Ammon's horn (tissue), 1 donor: ENCODE results near the gene PARD6B.
"Not testable (repeated sequence)": the region's sequence is repeated elsewhere in the genome, so short reads cannot be mapped to it uniquely, and the experiment has no call there.

Source experiments
- DNase-seq: peaks from one replicate; pipeline ENCODE4 v3.0.0-alpha.2; 2016; ENCODE audit warnings: low spot score

PARD6B gene

DNA sequence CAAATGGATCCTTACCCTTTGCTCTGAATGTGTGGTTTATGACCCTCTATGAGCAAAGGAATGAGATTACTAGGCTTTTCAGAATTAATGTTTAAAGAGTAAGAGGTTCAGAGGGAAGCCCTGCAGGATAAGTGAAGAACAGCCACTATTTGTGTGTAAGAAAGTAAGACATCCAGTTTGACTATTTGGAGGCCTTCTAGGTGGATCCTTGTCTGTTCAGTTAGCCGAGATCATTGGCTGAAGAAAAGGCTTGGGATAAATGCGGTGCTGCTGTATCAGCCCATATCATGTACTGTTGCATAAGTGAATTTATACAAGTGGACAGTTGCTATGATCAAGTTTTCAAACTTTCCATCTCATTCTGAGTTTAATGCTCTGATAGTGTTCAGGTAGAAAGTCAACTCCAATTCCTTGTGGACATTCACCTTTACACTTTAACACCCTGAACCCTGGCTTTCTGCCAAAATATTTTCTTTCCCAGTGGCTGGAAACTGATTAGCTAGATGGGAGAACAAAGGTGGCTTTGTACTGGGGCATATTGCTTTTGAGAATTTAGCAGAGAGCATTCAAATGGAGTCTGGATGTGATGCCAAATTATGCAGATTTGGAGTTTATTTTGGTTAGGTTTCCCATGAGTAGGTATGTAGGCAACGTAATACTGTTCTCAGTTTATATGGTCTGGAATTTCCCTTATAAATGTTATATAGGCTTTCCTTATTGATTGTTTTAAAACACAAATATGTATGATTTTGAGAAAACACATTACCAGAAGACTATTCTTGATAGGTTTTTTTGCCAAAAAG is 15.0 kb downstream of the PARD6B start:
- no peak for DNase-seq

- DNase-seq: no peak
These were observed 15.9 kb downstream of the PARD6B start for GRCh38 chr20:50747275-50747674.

- DNase-seq: no peak
These were observed 18.8 kb downstream of the PARD6B start for GRCh38 chr20:50750145-50750671.

GRCh38 chr20:50753152-50753551 is 21.8 kb downstream of the PARD6B start:
- no peak for DNase-seq

GRCh38 chr20:50754420-50754819 is 23.0 kb downstream of the PARD6B start:
- no peak for DNase-seq

- no peak for DNase-seq
These were observed 25.1 kb downstream of the PARD6B start for GRCh38 chr20:50756447-50756846.

- no peak for DNase-seq
These were observed 27.1 kb downstream of the PARD6B start for GRCh38 chr20:50758469-50758868.

GRCh38 chr20:50758992-50759391 is 27.6 kb downstream of the PARD6B start:
- DNase-seq: no peak

GRCh38 chr20:50759678-50760077 is 28.3 kb downstream of the PARD6B start:
- no peak for DNase-seq

DNA sequence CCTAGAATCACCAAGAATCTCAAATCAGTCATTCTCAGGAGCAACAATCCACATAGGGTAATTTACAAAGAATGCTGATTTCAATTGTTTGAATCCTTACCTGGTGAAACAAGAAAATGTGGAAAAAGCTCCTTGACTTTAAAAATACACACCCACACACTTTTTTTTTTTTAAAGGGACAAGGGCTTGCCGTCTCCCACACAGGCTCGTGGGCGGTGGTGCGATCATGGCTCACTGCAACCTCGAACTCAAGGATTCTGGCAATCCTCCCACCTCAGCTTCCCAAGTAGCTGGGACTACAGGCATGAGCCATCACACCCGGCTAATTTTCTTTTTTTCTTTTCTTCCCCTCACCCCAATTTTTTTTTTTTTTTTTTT is 30.7 kb downstream of the PARD6B start:
- DNase-seq: no peak

DNA sequence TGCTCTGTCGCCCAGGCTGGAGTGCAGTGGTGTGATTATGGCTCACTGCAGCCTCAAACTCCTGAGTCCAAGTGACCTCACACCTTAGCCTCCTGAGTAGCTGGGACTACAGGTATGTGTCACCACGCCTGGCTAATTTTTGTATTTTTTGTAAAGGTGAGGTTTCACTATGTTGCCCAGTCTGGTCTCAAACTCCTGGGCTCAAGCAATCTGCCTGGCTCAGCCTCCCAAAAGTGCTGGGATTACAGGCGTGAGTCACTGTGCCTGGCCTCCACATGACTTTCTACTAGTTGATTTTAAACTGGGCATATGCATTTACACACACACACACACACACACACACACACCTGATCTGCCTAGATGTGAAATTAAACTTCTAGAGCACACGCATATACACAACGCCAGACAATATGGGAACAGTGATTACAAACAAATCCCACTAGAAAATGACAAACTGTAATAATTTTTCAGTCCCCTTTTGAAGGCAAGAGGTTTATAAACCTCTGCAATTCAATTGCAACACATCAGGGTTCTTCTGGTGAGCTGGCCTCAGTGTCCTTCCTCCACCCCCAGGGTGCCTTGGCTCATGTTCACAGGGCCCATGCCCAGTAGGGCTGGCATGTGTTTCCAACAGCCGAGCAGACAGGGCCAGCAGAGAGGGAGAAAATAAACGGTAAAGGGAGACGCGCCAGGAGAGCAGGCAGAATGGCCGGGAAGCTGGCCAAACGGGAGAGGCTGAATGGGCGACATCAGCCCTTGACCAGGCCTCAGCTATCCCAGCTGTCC is 31.2 kb downstream of the PARD6B start:
- peak; percentile 83 for DNase-seq

- DNase-seq: not testable (repeated sequence)
These were observed 32.4 kb downstream of the PARD6B start for GRCh38 chr20:50763550-50764458.

DNA sequence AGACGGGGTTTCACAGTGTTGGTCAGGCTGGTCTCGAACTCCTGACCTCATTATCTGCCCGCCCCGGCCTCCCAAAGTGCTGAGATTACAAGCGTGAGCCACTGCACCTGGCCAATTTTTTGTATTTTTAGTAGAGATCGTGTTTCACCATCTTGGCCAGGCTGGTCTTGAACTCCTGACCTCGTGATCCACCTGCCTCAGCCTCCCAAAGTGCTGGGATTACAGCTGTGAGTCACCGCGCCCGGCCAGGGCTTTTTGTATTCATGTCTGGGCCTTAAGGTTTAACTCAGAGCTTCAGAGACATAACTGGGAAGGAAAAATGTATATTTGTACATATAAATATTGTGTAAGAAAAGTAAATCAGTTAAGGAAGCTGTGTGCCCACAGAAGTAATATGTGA is 33.9 kb downstream of the PARD6B start:
- not testable (repeated sequence) for DNase-seq

DNA sequence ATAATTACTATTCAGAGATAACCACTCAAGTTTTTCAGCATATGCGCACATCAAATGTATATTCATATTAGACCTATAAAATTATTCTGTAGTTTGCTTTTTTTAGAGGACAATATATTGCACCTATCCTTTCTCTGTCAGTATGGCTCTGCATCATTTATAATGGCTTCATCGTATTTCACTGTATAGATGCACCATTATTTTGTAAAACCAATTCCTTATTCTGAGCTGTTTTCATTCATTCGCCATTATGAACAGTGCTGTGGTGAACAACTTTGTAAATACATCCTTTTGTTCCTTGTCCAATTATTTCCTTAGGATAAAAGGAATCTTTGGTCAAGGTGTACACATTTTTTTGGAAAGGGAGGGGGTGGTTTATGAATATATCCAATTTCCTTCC is 34.3 kb downstream of the PARD6B start:
- DNase-seq: no peak

DNA sequence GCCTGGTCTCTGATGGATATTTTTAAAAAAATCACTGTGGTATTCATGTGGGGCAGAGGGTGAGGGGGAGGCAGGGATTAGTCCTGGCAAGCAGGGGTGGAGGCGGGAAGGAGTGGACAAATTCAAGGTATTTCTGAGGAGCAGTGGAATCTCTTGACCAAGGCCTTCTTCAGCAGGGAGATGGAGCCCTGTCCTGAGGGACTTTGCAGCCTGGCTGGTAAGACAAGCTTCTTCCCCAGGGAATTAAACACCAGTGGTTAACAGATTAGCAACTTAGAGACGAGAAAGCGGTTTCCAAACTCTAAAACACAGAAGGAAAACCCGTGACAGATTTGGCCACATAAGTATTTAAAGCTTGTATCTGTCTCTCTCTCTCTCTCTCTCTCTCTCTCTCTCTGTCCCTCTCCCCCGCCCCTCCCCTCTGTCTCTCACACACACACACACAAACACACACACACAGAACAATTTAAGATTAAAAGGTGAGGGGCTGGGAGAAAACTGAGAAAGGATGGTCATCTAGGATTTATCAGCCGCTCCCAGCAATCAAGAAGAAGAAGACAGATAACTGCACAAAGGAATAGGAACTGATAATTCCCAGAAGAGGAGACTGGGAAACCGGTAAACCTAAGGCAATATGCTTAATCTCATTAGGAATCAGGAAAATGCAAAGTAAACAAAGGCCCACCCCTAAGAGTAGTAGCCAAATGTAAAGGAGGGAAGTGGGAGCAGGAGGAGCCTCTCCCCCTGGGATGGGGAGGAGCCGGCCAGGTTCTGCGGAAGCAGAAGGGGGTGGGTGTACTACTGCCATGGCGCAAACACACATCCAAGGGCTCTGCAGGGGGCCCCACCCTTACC is 35.8 kb downstream of the PARD6B start:
- not testable (repeated sequence) for DNase-seq

DNA sequence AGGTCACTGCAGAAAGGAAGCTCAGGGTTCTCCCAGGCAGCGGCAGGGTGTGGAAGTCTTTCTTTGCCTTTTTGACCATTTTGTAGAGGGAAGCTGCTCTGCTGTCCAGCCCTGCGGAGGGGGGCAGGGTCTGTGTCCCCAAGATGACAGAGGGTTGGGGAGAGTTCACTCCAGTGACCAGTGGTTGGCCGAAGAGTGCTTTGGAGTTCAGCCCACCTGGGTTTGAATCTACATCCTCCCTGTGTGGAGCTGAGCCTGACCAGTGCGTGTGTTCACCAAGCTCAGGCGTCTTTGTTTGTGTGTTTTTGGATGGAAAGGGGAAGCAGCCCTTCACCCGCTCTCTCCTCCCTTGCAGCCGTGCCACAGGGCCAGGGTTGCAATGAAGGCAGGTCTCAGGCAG is 37.6 kb downstream of the PARD6B start:
- not testable (repeated sequence) for DNase-seq

- DNase-seq: not testable (repeated sequence)
These were observed 38.2 kb downstream of the PARD6B start for GRCh38 chr20:50769551-50770085.

DNA sequence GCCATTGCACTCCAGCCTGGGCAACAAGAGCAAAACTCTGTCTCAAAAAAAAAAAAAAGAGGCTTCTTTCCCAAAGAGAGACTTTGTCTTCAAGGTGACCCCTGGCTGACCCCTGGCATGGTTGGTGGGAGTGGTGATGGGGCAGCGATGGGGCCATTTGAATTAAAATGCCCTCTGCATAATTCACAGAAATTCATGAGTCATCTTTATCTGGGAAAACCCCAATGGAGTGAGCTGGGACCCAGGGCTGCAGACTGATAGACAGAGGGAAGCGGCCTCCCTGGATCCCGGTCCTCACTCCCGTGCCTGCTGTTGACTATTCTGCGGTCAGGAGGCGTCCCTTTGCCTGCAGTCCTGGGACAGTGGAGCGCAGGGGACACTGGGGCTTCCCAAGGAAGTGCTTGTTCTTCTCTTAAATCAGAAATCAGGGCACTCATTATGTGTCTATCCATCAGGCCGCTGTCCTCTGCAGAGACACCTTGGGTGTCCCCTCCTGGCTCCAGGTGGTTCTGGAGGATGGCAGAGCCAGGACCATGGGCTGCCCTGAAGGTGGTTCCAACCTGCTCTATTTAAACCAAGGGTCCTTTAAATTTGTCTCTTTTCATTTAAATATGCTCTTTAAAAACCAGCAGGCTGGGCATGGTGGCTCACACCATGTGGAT is 40.2 kb downstream of the PARD6B start:
- not testable (repeated sequence) for DNase-seq

DNA sequence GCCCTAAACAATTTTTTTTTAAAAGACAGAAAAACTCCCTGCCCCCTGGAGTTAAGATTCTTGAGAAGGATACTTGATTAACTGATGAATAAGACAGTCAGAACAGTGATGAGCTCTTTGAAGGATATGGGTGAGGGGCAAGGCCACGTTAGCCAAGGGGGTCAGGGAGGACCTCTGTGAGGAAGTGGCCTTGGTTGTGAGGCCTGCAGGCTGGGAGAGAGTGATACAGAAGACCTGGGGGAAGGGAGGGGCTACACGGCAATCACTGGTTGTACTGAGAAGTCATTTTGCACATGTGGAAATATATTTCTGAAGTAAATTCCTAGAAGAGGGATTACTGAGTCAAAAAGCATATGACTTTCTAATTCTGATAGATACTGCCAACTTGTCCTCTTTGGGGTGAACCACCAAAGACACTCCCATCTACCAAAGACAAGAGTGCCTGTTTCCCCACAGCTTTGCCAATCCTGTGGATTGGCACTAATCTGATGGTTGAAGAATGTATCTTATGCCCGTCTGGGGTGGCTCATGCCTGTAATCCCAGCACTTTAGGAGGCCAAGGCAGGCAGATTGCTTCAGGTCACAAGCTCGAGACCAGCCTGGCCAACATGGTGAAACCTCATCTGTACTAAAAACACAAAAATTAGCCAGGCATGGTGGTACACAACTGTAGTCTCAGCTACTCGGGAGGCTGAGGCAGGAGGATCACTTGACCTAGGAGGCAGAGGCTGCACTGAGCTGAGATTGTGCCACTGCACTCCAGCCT is 41.2 kb downstream of the PARD6B start:
- DNase-seq: no peak
